ENCODE results near the gene LGI4.

- TF ChIP-seq POLR2AphosphoS5 (IDR thresholded peaks at IDR 0.05): no peak
- no peak for TF ChIP-seq CTCF (IDR thresholded peaks at IDR 0.05)
- TF ChIP-seq EP300 (IDR thresholded peaks at IDR 0.05): no peak
Measured at GRCh38 chr19:35132254-35132653, 2.6 kb downstream of the LGI4 start.

Data from sigmoid colon (tissue), 4 donors.